ENCODE results near the gene AKR1D1.

DNA sequence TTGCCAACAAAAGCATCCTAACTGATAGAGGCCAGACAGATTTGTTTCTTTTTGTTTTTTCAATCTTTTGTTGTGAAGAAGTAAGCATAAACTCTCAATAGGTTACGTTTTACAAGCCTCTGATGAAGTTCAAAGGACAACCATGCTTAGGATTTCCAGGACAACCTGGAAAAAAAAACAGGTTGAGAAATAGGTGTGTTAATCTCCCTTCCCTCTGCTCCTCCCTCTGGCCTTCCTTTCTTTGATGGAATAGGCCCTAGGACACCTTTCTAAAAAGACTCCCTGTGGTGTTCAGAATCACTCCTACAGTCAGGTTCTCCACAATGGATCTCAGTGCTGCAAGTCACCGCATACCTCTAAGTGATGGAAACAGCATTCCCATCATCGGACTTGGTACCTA is at the start of gene AKR1D1:
- TF ChIP-seq, protein P1, sequence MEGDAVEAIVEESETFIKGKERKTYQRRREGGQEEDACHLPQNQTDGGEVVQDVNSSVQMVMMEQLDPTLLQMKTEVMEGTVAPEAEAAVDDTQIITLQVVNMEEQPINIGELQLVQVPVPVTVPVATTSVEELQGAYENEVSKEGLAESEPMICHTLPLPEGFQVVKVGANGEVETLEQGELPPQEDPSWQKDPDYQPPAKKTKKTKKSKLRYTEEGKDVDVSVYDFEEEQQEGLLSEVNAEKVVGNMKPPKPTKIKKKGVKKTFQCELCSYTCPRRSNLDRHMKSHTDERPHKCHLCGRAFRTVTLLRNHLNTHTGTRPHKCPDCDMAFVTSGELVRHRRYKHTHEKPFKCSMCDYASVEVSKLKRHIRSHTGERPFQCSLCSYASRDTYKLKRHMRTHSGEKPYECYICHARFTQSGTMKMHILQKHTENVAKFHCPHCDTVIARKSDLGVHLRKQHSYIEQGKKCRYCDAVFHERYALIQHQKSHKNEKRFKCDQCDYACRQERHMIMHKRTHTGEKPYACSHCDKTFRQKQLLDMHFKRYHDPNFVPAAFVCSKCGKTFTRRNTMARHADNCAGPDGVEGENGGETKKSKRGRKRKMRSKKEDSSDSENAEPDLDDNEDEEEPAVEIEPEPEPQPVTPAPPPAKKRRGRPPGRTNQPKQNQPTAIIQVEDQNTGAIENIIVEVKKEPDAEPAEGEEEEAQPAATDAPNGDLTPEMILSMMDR (IDR thresholded peaks at IDR 0.05) = no peak
- TF ChIP-seq EZH2phosphoT487 (IDR thresholded peaks at IDR 0.05) (no peak), EZH2 (IDR thresholded peaks at IDR 0.05) (no peak)

All from neural progenitor cell (in vitro differentiated cells).